HG02623 (cell line): Measurements from ENCODE around the gene POLRMT.

ENCODE experiments used
- ATAC-seq: cut with Tn5 transposase; IDR thresholded peaks from one replicate; pipeline ENCODE4 v1.9.1; 2021; ENCODE audit warnings: moderate library complexity; ENCODE audit not compliant: unreplicated experiment

POLRMT gene

GRCh38 chr19:581399-582111, 51.8 kb downstream of the POLRMT start:
- no peak for ATAC-seq

GRCh38 chr19:580274-580835, 53.0 kb downstream of the POLRMT start:
- ATAC-seq: no peak

- no peak for ATAC-seq
Observed at GRCh38 chr19:579842-580155, 53.5 kb downstream of the POLRMT start.

- no peak for ATAC-seq
Observed at GRCh38 chr19:579111-579841, 54.1 kb downstream of the POLRMT start.

- ATAC-seq: no peak
Observed at GRCh38 chr19:577439-578392, 55.6 kb downstream of the POLRMT start.

GRCh38 chr19:576768-577438, 56.4 kb downstream of the POLRMT start:
- ATAC-seq: no peak

GRCh38 chr19:575527-576506, 57.5 kb downstream of the POLRMT start:
- no peak for ATAC-seq

GRCh38 chr19:574658-575526, 58.4 kb downstream of the POLRMT start:
- ATAC-seq: no peak

GRCh38 chr19:573519-573825, 59.9 kb downstream of the POLRMT start:
- no peak for ATAC-seq

- ATAC-seq: peak; percentile 2
Observed at GRCh38 chr19:572743-573518, 60.4 kb downstream of the POLRMT start.

- peak; percentile 76 for ATAC-seq
Observed at GRCh38 chr19:572140-572742, 61.1 kb downstream of the POLRMT start, which contains the start of gene BSG. BSG (plus strand) TSS chr19:572596; CDS start chr19:572635, 39 bp downstream.

- no peak for ATAC-seq
Observed at GRCh38 chr19:571566-571974, 61.8 kb downstream of the POLRMT start.

- no peak for ATAC-seq
Observed at GRCh38 chr19:570937-571565, 62.3 kb downstream of the POLRMT start.

GRCh38 chr19:570251-570686, 63.1 kb downstream of the POLRMT start:
- ATAC-seq: no peak

GRCh38 chr19:567296-567900, 65.9 kb downstream of the POLRMT start:
- no peak for ATAC-seq
